NCI-H2196 treated with DMSO at 0.1 percent for 48 hours (cell line): ENCODE measurements around the gene ELP2.
"Not testable (repeated sequence)": the region's sequence is repeated elsewhere in the genome, so short reads cannot be mapped to it uniquely, and the experiment has no call there.

ENCODE experiments used
- DNase-seq: peaks from one replicate; lab custom pipeline; 2025; ENCODE audit not compliant: unreplicated experiment; lab: John Stamatoyannopoulos, UW

Gene ELP2

DNA sequence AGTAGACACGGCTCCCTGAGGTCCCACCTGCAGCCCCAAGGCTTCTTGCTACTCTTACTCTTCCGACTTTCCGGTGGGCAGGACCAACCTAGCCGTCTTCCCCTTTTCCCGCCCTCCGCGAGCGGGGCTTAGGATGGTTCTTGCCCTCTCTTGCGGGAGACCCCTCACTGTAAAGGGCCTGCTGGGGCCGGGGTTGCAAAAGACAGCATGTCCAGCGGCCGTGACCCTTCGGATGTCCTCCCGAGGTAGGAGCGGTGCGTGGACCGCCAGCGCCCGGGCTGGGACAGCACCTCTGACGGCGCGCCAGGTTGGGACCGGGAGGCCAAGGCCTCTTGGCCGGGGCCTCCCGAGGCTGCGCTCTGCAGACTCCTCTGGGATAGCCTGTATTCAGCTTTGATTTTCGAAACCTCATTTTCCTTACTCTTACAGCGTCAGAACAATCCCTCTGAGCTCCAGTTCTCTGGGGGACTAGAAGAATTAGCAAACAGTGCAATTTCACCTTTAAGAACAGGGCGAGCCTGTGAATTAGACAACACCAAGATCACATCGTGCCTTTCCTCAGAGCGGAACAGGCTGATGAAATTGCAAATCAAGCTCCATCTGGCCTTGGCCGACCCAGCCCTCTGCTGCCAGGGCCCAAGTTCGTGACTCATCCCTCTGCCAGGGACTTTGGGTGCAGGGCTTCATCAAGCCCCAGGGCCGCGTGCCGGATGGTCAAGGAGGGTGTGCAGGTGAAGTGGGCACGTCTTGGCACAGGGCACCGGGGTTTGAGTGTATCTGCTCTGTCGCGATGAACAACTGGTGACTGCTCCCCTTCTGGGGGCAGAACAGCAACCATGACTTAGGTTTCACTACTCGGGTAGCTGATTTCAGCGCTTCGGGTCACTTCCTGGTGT is 58.4 kb downstream of the ELP2 start:
- no peak for DNase-seq

DNA sequence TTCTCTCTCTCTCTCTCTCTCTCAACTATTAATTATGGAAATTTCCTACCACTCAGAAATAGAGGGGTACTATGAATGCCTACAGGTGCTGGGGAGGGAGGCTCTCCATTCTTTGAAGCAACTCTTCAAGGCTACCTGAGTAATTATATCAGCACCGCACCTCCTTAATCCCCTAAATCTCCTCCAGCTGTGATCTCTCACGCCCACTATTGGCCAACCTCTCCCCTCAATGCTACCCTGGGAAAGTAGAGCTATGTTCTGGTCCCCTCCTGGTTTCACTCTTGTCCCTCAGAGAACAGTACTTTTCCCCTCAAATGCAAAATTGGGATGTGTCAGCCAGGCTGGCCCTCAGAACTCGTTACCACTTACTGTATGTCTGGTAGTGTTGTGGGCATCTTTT is 59.2 kb downstream of the ELP2 start:
- DNase-seq = no peak

DNA sequence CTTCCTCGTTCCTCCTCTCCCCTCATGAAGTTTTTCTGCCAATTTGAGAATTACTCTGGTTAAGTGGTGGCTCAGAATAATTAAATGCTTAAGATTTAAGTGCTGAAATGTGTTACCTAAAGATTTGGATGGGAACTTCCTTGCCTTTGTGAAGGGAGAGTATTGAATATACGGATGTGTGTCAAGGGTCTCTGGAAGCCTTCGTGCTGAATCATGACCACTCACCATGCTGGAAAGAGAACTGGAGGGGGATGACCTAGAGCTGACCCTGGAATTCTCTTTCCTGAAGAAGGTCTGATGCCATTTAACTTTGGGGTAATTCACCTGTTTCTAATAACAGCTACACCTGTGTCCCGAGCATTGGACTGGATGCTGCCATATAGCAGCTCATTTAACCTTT is 59.8 kb downstream of the ELP2 start:
- no peak for DNase-seq

DNA sequence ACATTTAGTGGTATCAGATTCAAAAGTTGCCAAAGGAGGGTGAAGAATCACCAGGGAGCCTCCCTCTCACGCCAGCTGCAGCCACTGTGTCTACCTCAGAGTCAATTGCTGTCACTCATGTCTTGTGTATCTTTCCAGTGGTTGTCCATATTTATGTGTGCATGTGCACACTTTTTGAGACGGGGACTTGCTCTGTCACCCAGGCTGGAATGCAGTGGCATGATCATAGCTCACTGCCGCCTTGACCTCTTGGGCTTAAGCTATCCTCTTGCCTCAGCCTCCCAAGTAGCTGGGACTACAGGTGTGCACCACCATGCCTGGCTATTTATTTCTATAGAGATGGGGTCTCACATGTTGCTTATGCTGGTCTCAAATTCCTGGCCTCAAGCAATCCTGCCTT is 61.6 kb downstream of the ELP2 start:
- DNase-seq = no peak

DNA sequence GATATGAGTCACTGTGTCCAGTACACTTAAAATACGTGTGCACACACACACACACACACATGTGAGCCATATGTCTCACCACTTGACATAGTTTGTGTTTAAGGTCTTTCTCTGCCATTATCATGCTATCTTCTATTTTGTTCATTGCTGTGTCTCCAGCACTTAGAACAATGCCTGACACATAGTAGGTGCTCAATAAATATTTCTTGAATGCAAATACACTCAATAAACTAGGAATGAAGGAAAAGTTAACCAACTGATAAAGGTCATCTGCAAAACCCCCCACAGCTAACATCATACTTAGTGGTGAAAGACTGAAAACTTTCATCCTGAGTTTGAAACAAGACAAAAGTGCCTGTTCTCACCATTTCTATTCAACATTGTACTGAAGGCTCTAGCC is 62.0 kb downstream of the ELP2 start:
- no peak for DNase-seq

DNA sequence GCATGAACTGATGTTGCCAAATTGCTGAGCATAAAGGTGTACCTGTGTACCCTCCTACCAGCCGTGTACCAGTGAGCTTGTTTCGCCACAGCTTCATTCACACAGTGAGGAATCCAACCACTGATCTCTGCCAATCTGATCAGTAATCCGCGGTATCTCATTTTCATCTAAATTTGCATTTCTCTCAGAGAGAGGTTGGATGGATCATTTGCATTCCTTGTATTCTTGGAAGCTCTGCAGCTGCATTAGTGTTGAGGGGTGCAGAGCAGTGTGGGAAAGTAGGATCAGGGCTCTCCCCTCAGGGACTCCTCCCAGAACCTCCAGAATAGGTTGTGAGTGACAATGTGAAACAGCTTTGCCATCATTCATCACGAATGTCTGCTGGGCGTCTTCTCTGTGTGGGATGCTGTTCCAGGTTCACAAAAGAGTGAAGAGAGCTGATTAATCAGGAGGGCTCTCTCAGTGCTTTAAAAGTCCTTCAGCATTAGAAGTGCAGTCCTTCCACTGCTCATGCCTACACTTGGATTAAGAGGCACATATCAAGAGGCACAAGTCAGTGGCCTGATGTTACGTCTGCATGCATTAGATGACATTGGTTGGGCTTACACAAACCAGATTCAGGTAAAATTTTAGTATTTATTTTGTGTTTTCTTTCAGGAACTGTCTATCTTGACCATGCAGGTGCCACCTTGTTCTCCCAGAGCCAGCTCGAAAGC is 65.1 kb downstream of the ELP2 start:
- no peak for DNase-seq

DNA sequence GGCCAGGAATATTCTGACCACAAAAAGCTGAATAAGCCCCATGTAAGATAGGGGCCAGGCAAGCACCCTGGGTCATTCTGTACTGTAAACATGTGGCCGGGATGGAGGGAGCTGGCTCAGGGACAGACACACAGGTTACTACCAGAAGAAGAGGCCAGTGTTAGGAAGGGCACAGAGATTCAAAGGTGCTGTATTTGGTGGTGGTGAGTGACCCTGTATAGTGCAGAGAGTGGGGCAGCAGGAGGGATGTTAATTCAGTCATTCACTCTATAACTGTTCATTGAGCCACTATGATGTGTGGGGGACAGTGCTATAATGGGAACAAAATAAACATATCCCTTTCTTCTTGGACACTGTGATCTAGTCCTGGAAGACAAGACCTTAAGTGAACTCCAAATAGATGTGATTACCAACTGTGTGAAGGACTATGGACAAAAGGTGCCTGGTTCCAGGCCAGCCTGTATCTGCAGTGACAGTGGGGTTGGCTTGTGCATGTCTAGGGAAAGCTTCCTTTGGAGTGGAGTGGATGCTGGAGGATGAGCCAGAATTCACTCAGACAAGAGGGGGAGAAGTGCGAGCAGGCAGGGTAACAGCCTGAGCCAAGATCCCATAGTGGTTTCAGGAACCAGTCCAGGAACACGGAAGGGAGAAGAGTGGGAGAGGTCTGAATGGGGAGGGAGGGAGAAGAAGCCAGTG is 65.9 kb downstream of the ELP2 start:
- DNase-seq = no peak

DNA sequence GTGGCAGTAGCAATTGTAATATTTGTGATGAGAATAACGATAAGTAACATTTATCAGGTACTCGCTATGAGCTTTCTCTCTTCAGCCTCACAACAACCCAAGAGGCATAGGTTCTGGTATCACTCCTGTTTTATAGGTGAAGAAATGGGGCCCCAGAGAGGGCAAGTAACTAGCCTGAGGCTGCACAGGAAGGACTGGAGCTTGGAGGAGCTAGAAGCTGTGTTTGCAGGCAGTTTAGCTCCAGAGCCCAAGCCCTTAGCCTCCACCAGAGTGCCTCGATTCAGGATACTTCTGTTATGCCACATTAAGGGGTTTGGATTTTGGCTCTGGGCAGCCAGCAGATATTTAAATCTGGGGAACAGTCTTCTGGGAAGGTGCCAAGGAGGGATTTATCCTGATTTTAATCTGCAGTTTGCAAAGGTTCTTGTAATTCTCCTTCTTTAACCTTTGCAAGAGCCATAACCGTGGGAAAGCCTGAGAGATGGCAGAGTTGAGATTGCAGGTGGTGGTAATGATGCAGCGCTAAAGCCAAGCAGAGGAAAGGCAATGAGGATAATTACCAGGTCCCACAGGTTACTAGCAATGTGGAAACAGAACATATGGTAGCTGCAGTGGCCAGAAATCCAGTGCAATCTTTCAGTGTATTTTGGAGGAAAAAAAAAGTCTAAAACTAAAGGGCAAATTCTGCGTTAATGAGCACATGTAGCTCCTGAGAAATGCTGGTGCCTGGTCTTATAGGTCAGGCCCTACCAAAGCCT is 66.7 kb downstream of the ELP2 start:
- DNase-seq = no peak

DNA sequence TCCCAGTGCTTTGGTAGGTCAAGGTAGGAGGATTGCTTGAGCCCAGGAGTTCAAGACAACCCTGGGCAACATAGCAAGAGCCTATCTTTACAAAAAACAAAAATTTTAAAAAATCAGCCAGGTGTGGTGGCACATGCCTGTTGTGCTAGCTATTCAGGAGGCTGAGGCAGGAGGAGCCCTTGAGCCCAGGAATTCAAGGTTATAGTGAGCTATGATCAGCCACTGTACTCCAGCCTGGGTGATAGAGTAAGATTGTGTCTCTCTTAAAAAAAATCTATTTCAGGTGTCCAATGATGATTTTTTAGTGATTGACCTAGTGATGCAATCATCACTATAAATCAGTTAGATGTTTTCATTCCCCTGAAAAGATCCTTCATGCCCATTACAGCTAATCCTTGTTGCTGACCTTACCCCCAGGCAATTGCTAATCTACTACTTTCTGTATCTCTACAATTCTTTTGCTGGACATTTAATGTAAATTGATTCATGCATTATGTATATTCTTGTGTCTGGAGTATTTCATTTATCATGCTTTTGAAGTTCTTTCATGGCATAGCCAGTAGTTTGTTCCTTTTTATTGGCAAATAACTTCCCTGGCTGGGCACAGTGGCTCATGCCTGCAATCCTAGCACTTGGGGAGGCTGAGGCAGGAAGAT is 67.9 kb downstream of the ELP2 start:
- DNase-seq = no peak

DNA sequence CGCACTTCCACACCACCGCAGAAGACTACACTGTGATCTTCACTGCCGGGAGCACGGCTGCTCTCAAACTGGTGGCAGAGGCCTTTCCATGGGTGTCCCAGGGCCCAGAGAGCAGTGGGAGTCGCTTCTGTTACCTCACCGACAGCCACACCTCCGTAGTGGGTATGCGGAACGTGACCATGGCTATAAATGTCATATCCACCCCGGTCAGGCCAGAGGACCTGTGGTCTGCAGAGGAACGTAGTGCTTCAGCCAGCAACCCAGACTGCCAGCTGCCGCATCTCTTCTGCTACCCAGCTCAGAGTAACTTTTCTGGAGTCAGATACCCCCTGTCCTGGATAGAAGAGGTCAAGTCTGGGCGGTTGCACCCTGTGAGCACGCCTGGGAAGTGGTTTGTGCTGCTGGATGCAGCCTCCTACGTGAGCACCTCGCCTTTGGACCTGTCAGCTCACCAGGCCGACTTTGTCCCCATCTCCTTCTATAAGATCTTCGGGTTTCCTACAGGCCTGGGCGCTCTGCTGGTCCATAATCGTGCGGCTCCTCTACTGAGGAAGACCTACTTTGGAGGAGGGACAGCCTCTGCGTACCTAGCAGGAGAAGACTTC is 70.1 kb downstream of the ELP2 start:
- DNase-seq = no peak

DNA sequence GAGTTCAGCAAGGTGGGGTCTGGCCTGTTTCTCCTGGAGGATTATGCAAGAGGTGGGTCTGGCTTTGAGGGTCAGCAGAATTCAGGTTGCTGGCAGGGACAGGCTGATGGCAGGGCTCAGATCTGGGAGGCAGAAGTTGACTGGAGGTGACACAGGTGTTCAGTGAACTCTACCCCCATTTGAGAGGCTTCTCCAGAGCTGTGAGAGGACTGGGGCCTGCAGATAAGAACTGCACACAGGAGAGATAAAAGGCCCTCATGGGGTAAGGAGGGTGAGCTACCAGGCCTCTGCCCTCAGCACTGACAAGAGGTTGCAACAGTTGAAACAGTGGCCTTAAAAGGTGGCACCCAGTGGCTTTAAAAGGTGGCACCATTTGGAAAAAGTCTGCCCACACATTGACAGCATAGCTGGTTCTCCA is 70.7 kb downstream of the ELP2 start:
- DNase-seq = no peak

DNA sequence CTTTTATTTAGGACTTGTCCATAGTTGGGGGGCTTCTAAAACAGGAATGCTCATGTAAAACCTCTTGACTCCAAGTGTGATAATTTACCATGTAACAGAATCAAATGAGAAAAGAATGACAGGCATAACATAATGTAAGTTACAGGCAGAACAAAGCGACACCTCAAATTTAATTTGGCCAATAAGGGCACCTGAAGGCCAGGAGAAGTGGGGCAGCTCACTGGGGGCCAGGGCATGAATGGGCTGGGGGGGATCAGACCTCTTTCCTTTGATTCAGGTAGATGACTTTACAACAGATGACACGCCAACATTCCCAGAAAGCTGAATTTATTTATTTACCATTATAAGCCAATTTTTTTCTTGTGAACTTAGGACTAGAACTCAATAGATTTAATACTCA is 72.1 kb downstream of the ELP2 start:
- DNase-seq = no peak

DNA sequence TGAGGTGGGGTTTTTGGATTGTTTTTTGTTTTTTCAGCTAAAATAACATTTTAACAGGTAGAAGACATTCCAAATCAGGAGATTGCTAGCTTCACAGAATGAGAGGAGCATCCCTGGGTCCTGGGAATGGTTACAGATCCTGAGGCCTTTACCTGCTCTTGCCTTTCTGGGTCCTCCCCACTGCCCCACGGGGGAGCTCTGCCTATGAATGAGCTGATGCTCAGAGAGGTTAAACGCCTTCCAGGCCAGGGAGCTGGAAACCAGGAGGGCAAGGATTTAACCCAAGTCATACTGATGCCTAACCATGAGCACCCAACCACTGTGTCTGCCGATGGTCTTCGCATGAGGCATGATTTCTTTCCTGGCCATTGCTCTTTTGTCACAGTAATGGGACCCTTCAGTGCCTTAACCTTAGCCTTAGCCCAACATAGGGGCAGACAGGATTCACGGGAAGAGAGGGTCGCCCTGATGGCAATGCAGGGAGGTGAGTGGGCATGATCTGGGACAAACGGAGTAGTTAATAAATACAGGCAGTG is 73.7 kb downstream of the ELP2 start:
- no peak for DNase-seq

DNA sequence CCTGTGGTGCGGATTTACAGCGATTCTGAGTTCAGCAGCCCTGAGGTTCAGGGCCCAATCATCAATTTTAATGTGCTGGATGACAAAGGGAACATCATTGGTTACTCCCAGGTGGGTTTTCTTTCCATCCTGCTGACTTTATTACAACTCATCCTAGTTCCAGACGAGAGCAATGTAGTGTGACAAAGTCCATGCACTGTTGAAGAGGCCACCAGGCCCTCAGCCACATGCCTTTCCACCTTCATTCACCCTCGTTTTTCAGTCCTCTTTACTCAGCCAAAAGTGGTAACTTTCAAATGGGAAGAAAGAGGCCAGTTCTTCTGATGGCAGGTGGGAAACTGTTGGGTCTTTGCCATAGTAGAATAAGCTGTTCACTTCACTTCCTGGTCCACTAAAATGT is 75.5 kb downstream of the ELP2 start:
- DNase-seq = no peak

DNA sequence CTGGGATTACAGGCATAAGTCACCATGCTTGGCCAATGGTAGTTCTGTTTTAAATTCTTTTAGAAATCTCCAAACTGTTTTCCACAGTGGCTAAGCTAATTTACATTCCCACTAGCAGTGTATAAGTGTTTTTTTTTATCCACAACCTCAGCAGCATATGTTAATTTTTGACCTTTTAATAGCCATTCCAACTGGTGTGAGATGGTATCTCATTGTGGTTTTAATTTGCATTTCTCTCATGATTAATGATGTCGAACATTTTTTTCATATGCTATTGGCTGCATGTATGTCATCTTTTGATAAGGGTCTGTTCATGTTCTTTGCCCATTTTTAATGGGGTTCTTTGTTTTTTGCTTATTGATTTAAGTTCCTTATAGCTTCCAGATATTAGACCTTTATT is 77.6 kb downstream of the ELP2 start:
- DNase-seq = no peak

DNA sequence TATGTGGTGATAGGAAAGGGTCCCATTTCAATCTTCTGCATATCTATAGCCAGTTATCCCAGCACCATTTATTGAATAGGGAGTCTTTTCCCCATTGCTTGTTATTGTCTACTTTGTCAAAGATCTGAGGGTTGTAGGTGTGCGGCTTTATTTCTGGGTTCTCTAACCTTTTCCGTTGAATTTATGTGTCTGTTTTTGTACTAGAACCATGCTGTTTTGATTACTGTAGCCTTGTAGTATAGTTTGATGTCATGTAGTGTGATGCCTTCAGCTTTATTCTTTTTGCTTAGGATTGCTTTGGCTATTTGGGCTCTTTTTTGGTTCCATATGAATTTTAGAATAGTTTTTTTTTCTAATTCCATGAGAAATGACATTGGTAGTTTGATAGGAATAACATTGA is 78.3 kb downstream of the ELP2 start:
- not testable (repeated sequence) for DNase-seq

DNA sequence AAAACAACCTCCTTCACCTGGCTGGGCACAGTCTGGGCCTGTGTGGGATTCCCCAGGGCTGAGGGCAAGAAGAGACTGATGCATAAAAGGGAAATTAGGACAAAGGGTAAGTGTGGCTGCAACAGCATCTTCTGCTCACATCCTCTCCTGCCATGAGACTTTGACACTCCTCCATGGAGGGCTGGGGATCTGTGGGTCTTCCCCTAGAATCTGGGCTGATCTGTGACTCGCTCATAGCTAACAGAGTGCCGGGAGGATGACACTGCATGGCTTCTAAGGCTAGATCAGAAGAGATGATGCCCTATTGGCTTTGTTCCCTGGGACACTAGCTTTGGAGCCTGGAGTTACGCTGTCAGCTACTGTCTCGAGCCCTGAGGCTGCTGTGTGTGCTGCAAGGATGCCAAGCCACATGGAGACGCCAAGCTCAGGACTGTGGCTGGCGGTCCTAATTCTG is 81.9 kb downstream of the ELP2 start:
- DNase-seq = no peak

DNA sequence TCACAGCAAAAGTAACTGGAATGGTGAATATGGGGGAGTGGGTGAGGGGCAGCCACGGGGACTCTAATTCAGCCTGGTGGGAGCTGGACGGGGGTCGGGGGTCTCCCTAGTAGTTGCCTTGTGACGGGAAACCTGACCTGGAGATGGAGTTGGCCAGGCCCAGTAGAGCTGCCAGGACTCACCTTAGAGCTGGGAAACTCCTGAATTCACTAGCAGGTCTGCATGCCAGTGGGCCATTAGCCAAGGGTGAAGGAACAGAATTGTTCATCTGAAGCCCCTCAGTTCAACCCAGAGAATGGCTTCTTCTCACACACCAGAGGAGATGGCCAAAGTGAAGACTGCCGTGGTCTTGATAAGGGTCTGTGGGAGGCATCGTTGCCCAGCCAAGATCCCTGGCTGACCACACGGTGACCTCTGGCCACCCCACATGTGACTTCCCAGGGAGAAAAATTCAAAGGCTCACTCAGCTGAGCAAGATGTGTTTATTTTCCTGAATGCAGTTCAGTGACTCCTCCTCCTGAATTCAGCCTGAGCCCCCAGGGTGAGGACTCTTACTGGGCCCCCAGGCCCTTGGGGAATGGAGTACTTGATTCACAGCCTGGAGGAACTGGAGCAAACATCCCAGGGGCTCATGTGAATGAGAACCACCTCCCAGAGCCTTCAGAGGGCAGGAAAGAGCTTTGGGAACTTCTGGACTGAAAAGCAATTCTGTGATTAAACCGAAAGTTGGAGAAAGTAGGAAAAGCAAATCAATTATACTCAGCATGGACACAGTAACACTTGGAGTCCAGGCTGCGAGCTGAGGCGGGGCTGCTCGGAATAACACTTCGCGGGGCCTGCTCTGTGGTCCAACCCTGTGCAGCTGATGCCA is 82.8 kb downstream of the ELP2 start:
- DNase-seq = no peak

DNA sequence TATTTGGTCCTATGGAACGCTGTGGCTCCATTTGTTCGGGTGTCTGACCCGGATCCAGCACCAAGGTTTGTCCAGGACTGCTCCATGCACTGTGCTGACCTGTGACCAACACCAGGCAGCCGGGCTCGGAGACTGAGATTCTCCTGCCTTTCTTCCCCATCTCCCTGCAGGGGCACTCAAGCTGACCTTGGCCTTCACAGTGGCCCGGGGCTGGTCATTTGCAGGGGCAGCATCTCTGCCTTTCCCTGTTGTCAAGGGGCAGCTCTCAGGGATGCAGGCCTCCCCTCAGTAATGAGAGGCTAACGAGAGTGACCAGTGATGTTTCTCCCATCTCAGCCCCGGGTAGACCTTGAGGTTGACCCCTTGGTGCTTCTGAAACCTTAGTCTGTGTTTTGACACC is 85.1 kb downstream of the ELP2 start:
- no peak for DNase-seq
